Femur (tissue), 1 donor: ENCODE data around the gene IL22RA1.
A peak's percentile ranks its signal among the peaks of the same experiment; 100 is the strongest.

Source experiments
- DNase-seq: peaks from one replicate; pipeline ENCODE4 v3.0.0-alpha.2; 2017

Gene IL22RA1

DNA sequence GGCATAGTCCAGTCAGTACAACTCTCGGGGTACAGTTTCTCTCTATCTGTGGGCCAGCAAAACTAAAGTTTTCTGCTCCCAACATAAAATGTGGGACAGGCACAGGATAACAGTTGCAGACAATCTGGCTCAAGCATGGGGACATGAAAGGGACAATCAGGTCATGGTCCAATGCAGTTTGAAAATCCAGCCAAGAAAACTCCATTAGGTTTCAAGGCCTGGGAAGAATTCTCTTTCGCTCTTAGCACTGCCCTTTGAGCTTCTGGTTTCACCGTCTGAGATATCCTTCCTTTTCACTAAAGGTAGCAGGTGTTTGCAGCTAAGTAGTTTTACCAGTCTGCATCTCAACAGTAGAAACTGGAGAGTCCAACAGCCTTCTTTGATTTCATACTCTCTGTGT, 21.1 kb upstream of the IL22RA1 start:
- no peak for DNase-seq

DNA sequence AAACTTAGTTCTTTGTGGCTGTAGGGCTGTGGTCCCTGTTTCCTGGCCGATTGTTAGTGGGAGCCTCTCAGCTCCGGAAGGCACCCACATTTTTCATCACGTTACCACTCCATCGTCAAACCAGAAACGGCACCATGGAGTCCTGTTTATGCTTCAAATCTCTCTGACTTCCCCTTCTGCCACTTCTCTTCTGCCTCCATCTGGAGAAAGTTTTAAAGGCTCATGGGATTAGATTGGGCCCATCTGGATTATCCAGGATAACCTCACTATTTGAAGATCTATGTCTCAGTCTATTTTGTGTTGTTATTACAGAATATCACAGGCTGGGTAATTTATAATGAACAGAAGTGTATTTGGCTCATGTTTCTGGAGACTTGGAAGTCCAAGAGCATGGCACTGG, 19.3 kb upstream of the IL22RA1 start:
- no peak for DNase-seq

DNA sequence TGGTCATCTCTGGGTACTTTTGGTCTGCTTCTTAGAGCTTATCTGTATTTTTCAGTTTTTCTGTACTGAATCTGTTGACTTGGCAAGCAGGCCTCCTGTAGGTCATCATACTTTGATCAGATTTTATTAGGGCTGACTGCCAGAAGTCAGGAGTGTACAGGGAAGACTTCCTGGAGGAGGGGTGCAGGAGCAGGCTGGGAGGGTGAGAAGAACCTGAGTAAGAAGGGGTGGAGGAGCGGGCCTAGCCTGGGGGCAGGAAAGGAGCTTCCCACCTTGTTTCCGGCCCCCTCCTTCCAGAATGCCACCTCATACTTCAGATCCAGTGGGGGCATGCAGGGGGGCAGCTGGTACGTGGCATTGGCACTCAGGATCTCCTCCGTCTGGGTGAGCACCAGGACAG, 18.3 kb upstream of the IL22RA1 start:
- DNase-seq = no peak

DNA sequence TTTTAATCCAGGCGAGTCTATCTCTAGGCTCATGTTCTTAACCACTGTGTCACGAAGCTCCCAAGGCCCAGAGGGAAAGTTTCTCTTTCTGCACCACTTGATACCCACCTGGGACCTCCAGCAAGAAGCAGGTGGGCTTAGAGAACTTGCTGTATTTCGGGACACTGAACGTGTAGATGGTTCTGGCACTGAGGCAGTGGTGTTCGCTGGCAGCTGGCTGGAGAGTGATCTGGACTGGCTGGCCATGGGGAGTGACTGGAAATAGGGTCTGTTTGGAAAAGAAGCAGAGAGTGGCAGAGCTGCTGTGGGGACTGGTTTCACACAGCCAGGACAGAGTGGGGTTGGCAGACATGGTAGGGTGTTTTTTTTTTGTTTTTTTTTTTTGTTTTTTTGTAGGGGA, 16.4 kb upstream of the IL22RA1 start:
- DNase-seq = no peak

DNA sequence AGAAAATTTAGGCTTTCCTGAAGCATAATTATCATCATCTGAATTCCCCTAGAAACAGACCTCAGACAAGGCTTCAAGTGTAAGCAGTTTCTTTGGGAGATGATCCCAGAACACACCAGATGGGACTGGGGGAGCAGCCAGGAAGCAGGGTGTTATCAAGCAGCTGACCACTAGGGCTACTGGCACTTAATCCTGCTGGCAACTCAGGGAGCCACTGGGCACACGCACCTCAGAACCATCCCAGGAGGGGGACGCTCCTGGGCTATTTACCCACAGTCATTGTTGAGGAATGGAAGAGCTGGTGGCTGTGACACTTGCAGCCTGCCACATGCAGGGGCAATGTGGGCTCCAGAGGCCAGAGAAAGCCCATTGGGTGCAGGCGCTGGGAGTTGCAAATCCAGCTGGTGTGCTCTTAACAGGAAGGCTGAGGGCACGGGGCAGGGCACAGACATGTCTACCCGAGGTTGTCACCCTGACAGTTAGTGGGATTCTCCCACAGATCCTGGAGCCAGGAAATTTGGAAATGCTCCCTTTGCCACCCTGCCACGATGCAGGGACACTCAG, 15.1 kb upstream of the IL22RA1 start:
- DNase-seq = no peak

DNA sequence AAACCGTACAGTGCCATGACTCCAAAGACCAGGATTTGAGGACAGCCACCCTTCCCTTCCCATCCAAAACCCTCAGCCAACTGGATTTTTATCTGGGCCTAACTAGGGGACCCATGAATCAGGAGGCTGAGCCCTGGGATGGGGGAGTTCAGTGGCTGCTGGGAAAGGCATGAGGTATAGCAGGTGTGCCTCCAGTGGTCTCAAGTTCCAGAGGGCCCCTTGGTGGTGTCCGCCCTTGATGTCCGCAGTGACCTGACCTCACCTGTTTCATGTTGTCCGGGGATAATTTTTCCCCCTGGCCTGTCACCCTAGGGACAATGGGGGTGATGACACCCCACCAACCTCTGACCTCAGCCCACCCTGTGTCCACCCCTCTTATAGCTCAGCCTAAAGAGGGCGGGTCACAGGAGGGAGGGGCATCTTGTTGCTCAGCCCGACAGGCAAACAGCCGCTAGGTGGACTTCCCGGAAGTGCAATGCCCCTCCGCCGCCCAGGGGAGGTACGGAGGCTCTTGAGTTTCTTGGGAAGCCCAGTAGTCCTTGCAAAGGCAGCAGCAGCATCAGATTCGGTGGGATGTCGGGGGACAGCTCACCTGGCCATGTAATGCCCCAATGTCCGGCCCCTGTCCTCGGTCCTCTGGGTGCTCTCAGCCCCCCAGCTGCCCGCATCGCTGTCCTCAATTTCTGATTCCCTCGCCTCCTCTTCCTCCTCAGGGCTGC, 13.8 kb upstream of the IL22RA1 start:
- DNase-seq = no peak

DNA sequence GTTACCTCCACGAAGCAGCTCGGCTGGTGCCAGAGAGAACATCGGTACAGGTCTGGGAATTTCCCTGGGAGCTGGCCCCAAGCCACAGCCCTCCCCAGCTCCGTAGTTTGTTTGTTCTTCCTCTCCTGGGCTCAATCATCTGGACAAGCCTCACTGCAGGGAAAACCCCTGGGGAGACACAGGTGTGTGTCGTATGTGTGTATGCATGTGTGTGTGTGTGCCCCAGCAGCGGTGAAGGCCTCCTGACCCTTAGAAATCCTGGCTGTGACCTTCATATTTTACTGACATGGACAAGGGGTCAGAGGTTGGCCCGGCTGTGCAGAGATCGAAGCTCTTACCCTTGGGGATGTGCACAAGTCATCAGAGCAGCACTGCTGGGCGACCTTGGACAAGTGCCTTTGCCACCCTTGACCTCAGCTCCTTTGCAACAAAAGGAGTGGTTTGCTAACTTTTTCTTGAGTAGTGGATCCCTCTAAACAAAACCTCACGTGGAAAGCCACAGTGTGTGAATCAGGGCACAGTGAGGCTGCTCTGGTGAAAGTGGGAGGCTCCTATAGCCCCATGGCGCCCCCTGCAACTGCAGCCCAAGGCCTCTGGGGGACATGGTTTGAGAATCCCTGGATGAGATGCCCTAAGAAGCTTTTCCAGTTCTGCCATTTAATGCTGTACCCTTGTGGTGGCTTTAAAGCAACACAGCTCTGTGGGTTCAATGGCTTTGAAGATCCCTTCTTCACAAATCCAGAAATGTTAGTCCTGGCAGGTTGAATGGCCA, 12.3 kb upstream of the IL22RA1 start:
- DNase-seq = no peak

DNA sequence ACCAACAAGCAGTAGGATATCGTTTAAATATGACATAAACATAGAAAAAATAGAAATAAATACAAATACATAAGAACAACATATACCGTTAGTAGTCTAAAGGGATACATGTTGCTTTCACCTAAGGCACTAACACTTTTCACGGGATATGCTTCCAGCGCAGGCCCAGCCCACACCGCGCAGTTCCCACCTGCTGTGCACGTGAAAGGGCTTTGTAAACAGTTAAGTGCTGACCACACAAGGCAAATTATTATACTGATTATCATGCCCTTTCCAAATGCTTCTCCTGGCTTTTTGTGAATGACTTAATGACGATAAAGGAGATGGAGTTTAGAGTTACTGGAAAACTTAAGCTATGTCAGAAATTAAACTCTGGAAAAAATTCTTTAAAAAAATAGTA, 11.3 kb upstream of the IL22RA1 start:
- DNase-seq = no peak

DNA sequence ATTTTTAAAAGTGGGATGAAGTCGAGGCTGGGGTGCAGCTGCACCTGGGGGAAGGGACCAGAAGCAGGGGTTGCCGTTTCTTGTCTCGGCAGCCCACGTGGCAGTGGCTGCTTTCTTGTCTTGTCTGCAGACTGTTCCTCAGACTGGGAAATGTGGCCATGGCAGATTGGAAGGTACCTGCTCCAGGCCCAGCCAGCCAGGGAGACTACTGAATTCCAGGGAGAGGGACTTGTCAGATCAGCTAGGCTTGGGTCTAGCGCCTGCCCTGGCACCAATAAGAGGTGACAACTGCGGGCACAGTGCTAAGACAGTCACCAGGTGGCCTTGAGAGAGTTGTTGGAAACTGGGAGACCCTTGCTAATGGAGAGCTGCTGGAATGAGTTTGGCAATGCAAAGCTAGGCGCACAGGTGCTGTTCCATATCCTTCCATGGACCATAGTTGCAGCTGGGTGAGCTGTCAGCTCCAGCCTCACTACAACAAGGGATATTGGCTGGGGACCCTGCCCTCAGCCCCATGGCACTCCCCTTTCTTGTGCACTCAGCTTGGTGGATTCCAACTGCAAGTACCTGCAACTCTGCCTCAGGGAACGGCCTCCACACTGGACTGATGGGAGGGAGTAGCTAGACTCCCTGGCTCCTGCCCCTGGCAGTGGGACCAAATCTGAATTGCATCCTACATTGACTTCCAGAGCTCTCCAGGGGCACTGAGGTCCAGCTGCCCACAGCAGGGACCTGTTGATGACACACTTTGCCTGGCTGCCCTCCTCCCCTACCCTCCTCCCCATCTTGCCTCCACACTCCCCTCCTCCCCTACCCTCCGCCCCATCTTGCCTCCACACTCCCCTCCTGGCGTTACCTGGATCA, 9.9 kb upstream of the IL22RA1 start:
- no peak for DNase-seq

DNA sequence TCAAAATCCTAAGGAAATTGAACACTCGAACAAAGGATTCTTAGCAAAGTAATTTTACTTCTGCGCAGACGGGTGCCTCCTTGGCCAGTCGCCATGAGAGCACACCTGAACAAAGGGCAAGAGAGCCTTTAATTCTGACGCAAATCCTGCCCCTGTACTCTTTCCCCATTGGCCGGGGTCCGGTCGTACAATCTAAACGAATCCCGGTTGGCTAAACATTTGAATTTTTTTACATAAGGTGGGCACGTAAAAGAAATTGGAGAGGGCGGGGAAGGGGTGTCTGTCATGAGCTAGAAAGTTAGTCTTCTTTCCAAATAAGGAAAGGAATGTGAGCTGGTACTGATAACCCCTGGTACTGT, 8.2 kb upstream of the IL22RA1 start:
- DNase-seq = no peak

DNA sequence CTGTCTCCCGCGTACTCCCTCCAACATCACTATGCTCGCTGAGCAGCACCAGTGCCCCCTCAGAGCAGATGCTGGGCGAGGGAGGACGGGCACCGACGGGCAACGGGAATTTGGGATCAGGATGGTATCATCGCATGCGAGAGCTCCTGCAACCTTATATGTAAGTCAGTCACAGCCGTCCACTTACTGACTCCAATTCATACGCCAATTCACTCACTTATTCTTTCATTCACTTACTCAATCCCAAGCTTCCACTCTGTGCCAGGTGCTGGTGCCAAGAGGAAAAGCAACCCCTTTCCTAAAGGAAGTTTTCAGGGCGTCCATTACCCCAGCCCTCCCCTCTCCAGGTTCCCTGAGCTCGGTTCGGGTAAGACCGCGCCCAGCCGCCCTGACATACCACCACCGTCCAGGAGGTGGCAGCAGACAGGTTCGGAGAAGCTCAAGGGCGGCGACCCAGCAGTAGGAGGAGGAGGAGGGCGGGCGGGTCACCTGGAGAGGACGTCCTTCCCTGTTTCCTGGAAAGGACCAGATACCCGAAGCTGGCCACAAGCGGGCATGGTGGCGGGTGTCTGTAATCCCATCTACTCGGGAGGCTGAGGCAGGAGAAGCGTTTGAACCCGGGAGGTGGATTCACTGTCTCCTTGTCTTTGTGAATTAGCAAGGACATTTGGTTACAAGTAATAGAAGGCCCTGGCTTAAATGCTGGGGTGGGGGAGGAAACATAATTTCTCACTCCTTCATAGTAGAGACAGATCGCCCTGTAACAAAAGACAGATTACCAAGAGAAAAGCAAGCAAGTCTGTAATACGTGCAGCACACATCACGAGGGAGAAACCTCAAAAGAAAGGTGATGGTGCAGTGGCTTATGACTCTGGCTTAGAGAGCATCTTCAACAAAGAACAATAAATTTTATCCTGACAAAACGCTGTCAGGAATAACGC, 7.6 kb upstream of the IL22RA1 start:
- DNase-seq = peak; percentile 86

DNA sequence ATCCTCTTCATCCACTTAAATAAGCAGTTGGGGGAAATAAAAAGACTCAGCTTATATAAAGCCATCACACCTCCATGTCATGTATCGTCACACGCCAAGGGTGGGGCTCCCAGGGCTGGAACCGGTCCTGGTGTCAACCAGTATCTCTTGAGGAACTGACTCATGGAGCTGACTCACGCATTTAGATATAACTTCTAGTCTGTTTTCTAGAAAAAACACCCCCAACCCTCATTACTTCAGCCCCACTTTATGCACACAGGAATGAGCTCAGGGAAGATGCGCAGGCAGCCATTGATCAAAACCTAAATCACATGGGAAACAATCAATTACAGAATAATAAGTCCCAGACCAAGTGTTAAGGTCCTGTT, 6.9 kb upstream of the IL22RA1 start:
- DNase-seq = no peak

DNA sequence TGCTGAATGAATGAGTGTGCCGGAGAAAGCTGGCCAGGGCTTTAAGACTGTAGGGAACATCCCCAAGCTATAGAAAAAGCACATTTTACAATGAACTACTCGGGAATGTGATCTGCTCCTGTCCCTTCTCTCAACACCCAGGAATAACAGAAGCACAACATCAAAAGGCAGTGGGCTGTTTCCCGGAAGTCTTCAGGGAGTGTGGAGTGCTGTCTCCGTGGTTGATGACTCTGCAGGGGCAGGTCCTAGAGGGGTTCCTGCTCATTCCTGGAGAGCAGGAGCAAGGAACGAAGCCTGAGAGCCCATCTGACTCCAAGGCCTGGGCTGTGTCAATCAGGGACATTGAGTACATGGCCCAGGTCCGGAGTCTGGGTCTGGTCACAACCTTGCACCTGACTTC, 4.9 kb upstream of the IL22RA1 start:
- no peak for DNase-seq

DNA sequence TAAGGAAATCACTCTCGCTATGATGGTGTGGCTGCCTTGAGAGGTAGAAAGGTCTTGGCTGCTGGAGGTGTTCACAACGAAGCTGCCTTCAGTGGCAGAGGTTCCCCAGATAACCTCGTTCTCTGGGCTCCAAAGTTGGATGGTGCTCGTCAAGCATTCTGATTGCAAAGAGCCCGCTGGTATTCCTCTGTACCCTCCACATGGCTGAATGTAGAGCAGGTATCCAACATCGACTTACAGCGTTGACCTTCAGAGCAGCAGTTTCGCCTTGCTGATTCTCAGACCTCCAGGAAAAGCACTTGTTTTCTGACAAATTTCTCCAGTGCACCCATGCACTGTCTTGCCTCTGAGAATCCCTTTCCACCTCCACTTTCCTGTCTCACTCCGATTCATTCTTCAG, 4.3 kb upstream of the IL22RA1 start:
- no peak for DNase-seq

DNA sequence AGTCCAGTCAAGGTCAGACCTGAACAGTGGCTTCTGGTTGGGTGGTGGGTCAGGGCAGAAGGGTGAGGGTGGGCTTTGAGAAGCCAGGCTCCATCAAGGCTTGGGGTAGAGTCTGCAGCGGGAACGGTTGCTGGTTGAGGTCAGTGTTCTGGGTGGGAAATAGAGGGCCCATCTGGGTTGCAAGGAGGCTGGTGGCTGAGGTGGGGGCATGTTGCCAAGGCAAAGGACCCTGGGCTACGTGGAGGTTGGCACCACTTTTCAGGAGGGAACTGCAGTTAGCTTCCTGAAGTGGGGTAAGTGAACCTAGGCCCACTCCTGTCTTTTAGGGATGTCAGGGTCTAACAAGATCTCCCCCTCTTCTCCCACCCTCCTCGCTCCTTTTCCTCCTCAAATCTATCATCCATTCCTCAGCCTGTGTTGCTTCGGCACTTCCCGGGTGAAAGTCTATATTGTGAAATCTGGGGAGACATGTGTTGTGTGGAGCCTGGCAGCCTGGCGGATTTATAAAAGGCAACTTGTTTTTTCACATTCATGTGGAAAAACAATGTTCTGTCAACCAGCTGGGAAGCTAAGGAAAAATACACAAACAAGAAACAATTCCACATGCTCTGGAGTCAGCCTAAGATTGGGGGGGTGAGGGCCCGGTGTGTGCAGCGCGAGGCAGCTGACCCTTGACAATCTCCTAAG, 1.5 kb downstream of the IL22RA1 start:
- DNase-seq = no peak

DNA sequence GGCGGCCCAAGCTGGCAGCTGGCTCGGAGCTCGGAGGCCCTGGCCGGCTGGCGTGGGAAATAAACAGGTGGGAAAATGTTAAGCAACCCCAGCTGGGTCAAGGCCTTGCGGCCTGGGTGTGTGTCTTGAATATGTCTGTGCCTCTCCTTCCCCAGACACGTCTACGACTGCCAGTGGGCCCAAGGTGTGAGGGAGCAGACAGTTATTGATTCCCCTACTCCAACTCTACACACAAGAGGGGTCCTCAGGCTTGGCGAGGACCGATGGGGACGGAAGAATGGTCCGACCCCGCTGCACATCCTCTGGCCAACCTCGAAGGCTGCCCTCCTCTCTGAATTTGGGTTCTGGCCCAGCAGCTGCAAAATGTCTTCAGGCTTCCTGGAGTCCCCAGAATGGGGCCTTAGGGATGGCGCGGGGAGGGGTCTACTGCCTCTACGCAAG, 2.2 kb downstream of the IL22RA1 start:
- DNase-seq = no peak

DNA sequence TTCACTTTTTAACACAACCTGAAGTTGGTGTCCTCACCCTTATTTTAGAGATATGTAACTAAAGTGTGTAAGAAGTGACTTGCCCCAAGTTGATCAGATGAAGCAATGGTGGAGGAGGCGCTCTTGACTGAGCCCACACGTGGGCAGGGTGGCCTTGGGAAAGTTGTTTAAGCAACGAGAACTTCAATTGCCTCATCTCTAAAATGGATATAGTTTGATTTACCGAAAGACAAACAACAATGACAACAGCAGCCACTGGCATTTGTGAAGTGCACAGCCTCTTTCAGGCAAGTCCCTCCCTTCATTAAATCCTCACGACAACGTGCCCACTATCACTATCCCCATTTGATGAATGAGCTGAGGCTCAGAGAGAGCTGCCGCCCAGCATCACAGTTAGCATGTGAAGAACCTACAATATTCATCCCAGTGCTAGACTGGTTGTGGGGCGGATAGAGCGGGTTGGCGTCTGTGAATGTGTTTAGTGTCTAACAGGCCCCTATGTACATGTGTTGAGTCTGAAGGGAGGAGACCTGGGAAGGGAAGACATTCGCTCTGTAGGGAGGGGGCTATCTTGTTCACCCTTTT, 3.0 kb downstream of the IL22RA1 start:
- DNase-seq = no peak

DNA sequence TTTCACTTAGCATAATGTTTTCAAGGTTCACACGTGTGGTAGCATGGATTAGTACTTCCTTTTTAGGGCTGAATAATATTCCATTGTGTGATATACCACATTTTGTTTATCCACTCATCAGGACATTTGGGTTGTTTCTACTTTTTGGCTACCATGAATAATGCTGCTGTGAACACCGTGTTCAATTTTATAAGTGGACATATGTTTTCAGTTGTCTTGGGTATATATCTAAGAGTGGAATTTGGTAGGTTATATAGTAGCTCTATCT, 3.8 kb downstream of the IL22RA1 start:
- DNase-seq = no peak

DNA sequence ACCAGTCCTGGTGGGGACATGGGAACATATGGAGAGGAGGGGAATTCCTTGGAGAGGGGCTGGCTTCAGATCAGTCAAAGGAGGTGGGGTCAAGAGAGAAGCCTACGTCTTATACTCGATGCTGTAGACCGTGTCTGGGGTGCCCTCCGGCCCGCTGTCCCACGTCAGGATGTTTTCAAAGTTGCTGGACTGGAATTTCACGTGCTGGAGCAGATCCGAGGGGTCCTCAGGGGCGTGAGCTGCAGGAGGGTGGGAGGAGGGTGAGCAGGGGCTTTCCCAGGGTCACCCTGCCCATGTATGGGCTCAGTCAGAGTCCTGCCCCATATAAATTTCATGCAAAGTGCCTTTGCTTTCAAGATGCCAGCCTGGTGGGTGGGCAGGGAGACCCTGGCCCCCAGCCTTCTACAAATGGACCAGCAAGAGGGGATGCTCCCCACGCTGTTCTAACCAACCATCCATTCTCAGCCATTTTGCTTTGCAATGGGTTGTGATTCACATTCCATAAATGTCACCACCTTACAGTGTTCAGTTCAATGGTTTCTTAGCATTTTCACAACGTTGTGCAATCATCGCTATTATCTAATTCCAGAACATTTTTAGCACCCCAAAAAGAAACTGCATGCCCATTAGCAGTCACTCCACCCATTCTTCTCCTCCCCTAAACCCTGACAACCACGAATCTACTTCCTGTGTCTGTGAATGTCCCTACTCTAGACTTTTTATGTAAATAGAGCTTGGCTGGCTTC, 4.3 kb downstream of the IL22RA1 start:
- DNase-seq = no peak

DNA sequence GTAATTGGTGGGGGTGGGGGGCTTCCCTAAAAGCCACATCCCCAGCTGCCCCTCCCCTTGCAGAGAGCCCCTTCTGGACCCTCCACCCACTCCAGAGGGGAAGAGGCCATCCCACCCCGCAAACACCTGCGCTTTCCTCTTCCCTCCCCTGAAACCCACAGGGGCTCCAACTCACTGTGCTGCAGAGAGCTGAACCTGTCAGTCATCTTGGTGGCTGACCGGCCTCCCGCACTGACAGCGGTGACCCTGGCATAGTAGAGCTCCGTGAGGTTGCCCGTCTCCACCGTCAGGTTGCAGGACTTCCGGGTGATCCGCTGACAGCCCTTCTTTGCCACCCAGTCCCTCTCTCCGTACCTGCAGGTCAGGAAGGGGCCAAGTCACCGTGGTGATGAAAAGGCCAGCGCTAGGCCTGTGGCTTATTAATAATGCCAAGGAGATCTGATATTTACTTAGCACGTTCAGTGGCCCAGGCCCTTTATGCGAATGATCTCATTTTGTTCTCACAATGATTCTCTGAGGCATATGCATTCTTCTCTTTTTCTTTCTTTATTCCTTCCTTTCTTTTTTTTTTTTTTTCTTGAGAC, 5.9 kb downstream of the IL22RA1 start:
- no peak for DNase-seq
